MM.1S (cell line): ENCODE data around the gene PRMT7.
A peak's percentile ranks its signal among the peaks of the same experiment; 100 is the strongest.

ENCODE experiments used
- DNase-seq: peaks from one replicate; pipeline ENCODE4 v3.0.0-alpha.2; 2015
- H2AFZ ChIP-seq: fragments of 300-600 bp; sonication (generic); 2 replicates; pipeline ENCODE4 v1.6.0; 2016; ENCODE audit warnings: antibody characterized with exemption, low read length
- H3F3A ChIP-seq: fragments of 300-600 bp; sonication (generic); 2 replicates; pipeline ENCODE4 v1.6.1; 2016; ENCODE audit warnings: mild to moderate bottlenecking, antibody characterized with exemption, low read length, moderate library complexity, mixed read lengths; ENCODE audit not compliant: insufficient read depth
- H3K27ac ChIP-seq: fragments of 300-600 bp; sonication (generic); 2 replicates; pipeline ENCODE4 v1.5.1; 2016; ENCODE audit warnings: mild to moderate bottlenecking, low read length
- H3K27me3 ChIP-seq: fragments of 300-600 bp; sonication (generic); replicated peaks from 2 replicates; pipeline ENCODE4 v1.6.0; 2016; ENCODE audit warnings: low read length; ENCODE audit not compliant: insufficient read depth
- H3K36me3 ChIP-seq: fragments of 300-600 bp; sonication (generic); replicated peaks from 2 replicates; pipeline ENCODE4 v1.6.1; 2016; ENCODE audit warnings: mild to moderate bottlenecking, low read length, mixed read lengths; ENCODE audit not compliant: insufficient read depth
- H3K4me1 ChIP-seq: fragments of 300-600 bp; sonication (generic); 2 replicates; pipeline ENCODE4 v1.6.1; 2016; ENCODE audit warnings: low read length, mixed read lengths
- H3K4me2 ChIP-seq: fragments of 300-600 bp; sonication (generic); 2 replicates; pipeline ENCODE4 v1.6.0; 2016; ENCODE audit warnings: low read depth, low read length
- H3K4me3 ChIP-seq: fragments of 300-600 bp; sonication (generic); 2 replicates; pipeline ENCODE4 v1.5.1; 2016; ENCODE audit warnings: low read length, mixed read lengths
- H3K79me2 ChIP-seq: fragments of 300-600 bp; sonication (generic); 2 replicates; pipeline ENCODE4 v1.6.1; 2016; ENCODE audit warnings: mixed run types, low read length, mixed read lengths
- H3K9ac ChIP-seq: fragments of 300-600 bp; sonication (generic); 2 replicates; pipeline ENCODE4 v1.6.1; 2016; ENCODE audit warnings: low read length, mixed read lengths
- H3K9me2 ChIP-seq: fragments of 300-600 bp; sonication (generic); replicated peaks from 2 replicates; pipeline ENCODE4 v1.6.1; 2016; ENCODE audit warnings: mild to moderate bottlenecking, low read length, mixed read lengths; ENCODE audit not compliant: insufficient read depth
- H3K9me3 ChIP-seq: fragments of 300-600 bp; sonication (generic); replicated peaks from 2 replicates; pipeline ENCODE4 v1.6.1; 2016; ENCODE audit warnings: mild to moderate bottlenecking, low read length, mixed read lengths; ENCODE audit not compliant: insufficient read depth
- H4K20me1 ChIP-seq: fragments of 300-600 bp; sonication (generic); 2 replicates; pipeline ENCODE4 v1.6.1; 2016; ENCODE audit warnings: mild to moderate bottlenecking, low read length, moderate library complexity, mixed read lengths; ENCODE audit not compliant: insufficient read depth
- EZH2 ChIP-seq: fragments of 300-600 bp; sonication (generic); optimal IDR thresholded peaks from 2 replicates; pipeline ENCODE3; 2017; ENCODE audit warnings: low read depth, mild to moderate bottlenecking, antibody characterized with exemption, low read length, mixed read lengths
- EZH2phosphoT487 ChIP-seq: fragments of 300-600 bp; sonication (generic); IDR thresholded peaks from 2 replicates; pipeline ENCODE4 v1.6.1; 2018; ENCODE audit warnings: antibody characterized with exemption, low read length
- TF ChIP-seq, protein P1 (sequence below): fragments of 300-600 bp; sonication (generic); IDR thresholded peaks from 2 replicates; pipeline ENCODE4 v1.5.1; 2016; ENCODE audit warnings: antibody characterized with exemption, low read length, mixed read lengths

Gene PRMT7

DNA sequence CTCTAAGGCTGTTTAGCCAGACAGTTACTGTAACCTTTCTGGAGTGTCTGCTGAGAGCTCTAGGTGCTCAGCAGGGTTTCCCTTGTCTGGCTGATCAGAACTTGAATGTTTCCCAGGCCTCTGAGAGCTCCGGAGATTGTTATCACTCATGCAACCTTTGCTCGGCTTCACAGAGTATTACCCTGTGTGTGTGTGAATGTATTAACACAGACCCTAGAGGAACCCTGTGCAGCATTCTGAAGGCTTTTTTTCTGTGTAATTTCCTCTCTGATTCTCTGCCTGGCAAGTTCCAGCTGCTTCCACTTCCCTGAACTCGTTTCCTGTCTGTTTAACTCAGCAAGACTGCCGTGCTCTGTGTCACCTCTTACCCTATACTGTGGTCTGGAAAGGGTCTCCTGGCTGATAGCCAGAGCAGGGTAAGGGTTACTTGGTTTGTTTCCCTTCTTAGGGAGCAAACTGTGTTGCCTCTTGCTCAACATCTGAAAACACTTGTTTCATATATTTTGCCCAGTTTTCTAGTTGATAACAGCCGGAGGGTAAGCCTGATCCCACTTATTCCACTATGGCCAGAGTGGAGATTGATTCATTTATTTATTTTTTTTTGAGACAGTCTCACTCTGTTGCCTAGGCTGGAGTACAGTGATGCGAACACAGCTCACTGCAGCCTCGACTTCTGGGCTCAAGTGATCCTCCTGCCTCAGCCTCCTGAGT, 21.7 kb downstream of the PRMT7 start:
- peaks cover 7% of the 10 kb centered on the region; the same call in 1 of the 2 replicates for H3K36me3 ChIP-seq
- no peaks in the 10 kb centered on the region for H3K9me3 ChIP-seq
- peak overlapping the region; percentile 58; the same call in 1 of the 2 replicates for H3K27ac ChIP-seq
- H3K9ac ChIP-seq: peak overlapping the region; percentile 29; the same call in 1 of the 2 replicates
- 0 out of 2 replicates have a peak overlapping the region, but pooled peaks have one; percentile 4 for H3K4me3 ChIP-seq
- DNase-seq: peak; percentile 28
- no peaks in the 10 kb centered on the region for H3K9me2 ChIP-seq
- TF ChIP-seq EZH2 (no peak), EZH2phosphoT487 (no peak)
- TF ChIP-seq, protein P1, sequence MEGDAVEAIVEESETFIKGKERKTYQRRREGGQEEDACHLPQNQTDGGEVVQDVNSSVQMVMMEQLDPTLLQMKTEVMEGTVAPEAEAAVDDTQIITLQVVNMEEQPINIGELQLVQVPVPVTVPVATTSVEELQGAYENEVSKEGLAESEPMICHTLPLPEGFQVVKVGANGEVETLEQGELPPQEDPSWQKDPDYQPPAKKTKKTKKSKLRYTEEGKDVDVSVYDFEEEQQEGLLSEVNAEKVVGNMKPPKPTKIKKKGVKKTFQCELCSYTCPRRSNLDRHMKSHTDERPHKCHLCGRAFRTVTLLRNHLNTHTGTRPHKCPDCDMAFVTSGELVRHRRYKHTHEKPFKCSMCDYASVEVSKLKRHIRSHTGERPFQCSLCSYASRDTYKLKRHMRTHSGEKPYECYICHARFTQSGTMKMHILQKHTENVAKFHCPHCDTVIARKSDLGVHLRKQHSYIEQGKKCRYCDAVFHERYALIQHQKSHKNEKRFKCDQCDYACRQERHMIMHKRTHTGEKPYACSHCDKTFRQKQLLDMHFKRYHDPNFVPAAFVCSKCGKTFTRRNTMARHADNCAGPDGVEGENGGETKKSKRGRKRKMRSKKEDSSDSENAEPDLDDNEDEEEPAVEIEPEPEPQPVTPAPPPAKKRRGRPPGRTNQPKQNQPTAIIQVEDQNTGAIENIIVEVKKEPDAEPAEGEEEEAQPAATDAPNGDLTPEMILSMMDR: no peak
- H2AFZ ChIP-seq: 0 out of 2 replicates have a peak overlapping the region, but pooled peaks have one; percentile 18
- H4K20me1 ChIP-seq: no peaks in the 10 kb centered on the region
- peaks cover 27% of the 10 kb centered on the region for H3F3A ChIP-seq
- no peaks in the 10 kb centered on the region for H3K27me3 ChIP-seq
- peaks cover 26% of the 10 kb centered on the region for H3K4me1 ChIP-seq
- peak overlapping the region; percentile 58 for H3K4me2 ChIP-seq
- no peaks in the 10 kb centered on the region for H3K79me2 ChIP-seq

DNA sequence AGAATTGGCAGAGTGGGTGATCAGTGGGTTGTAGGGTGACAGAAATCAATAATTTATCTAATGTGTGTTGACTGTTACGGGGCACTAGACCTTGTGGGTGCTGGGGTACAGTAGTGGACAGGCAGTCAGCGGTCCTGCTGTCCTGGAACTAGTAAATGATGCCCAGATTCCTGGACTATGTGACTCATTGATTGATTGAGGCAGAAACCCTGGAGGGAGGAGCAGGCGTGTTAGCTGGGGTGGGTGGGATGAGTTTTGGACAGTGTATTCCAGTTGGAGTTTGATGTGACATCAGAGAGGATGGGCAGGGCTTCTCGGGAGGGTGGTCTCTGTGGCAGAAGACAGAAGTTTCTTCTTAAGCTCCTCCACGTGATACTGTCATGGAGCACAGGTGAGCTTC, 24.4 kb downstream of the PRMT7 start:
- H3K27ac ChIP-seq: no peak overlapping the region

DNA sequence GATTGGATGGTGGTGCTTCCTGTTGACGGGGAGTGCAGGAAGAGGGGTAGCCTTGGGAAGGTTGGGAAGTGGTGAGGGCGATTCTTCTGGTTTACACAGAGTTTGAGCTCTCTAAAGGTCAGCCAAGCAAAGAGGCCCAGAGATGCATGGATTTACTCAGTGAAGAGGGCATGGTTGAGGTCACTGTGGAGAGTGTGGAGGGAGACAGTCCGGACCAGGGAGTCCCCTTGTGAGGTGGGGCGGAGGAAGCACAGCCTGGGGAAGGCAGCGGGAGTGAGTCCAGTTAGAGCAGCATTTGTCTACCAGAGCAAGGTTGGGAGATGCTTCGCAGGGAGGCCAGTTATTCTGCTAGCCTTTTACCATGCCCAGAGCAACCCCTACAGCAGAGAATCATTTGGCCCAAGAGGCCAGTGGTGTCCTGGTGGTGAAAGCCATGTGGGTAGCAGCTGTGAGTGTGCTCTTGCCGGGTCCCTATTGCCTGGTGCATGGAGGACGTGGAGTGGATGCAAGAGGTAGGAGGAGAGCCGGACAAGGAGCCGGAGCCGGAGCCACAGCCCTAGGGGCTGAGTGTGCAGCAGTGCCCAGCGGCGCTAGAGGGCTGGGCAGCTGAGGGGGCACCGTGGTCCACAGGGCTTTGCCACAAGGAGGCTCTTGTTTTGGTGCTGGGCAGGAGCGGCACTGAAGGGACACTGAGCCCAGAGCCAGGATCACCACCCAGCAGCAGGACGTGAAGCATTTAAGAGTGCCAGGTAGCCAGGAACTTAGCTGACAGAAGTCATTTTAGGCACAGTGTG, 27.7 kb downstream of the PRMT7 start:
- Histone ChIP-seq H3K36me3 (peaks cover 18% of the 10 kb centered on the region), H2AFZ (no peak overlapping the region), H3K9ac (no peak overlapping the region), H3F3A (no peaks in the 10 kb centered on the region), H3K9me2 (no peaks in the 10 kb centered on the region), H3K79me2 (no peaks in the 10 kb centered on the region), H3K27ac (no peak overlapping the region), H3K9me3 (no peaks in the 10 kb centered on the region), H3K4me1 (0 out of 2 replicates have a peak, but pooled peaks cover 4% of the 10 kb centered on the region), H3K4me2 (no peak overlapping the region), H4K20me1 (no peaks in the 10 kb centered on the region), H3K4me3 (no peak overlapping the region), H3K27me3 (no peaks in the 10 kb centered on the region)
- no peak for DNase-seq
- no peak for TF ChIP-seq EZH2phosphoT487
- TF ChIP-seq, protein P1: no peak
- TF ChIP-seq EZH2: no peak

More for the DNA sequence above, 24.4 kb downstream of the PRMT7 start:
- H2AFZ ChIP-seq: no peak overlapping the region
- no peak overlapping the region for H3K9ac ChIP-seq
- H3F3A ChIP-seq: peaks cover 18% of the 10 kb centered on the region
- no peaks in the 10 kb centered on the region for H4K20me1 ChIP-seq
- H3K4me3 ChIP-seq: no peak overlapping the region
- TF ChIP-seq EZH2phosphoT487: no peak
- TF ChIP-seq EZH2: no peak
- TF ChIP-seq, protein P1: no peak
- no peaks in the 10 kb centered on the region for H3K9me3 ChIP-seq
- peaks cover 15% of the 10 kb centered on the region for H3K4me1 ChIP-seq
- no peak for DNase-seq
- H3K79me2 ChIP-seq: no peaks in the 10 kb centered on the region
- H3K9me2 ChIP-seq: no peaks in the 10 kb centered on the region
- H3K36me3 ChIP-seq: peaks cover 16% of the 10 kb centered on the region
- no peaks in the 10 kb centered on the region for H3K27me3 ChIP-seq
- H3K4me2 ChIP-seq: no peak overlapping the region
